A204.1 (cell line): Measurements from ENCODE around the gene ADD1.
"Not testable (repeated sequence)": the region's sequence is repeated elsewhere in the genome, so short reads cannot be mapped to it uniquely, and the experiment has no call there.

ENCODE experiments used
- FAIRE-seq: peaks from 2 replicates; lab custom pipeline; 2012; peaks lifted over from hg19 to GRCh38; lab: Jason Lieb, UNC

ADD1 gene

GRCh38 chr4:2936773-2937145 is 93.1 kb downstream of the ADD1 start:
- no peak for FAIRE-seq

GRCh38 chr4:2937146-2937857 is 93.7 kb downstream of the ADD1 start:
- FAIRE-seq, result no peak

- FAIRE-seq, result no peak
Measured at GRCh38 chr4:2937986-2938385, 94.3 kb downstream of the ADD1 start.

- not testable (repeated sequence) for FAIRE-seq
Measured at GRCh38 chr4:2938411-2938810, 94.8 kb downstream of the ADD1 start.

GRCh38 chr4:2938906-2939305 is 95.3 kb downstream of the ADD1 start:
- no peak for FAIRE-seq

GRCh38 chr4:2939383-2940243 is 96.0 kb downstream of the ADD1 start:
- no peak for FAIRE-seq

GRCh38 chr4:2940267-2941137 is 96.9 kb downstream of the ADD1 start:
- FAIRE-seq, result no peak

GRCh38 chr4:2941138-2942036 is 97.7 kb downstream of the ADD1 start:
- FAIRE-seq, result no peak

GRCh38 chr4:2942037-2942531 is 98.4 kb downstream of the ADD1 start:
- no peak for FAIRE-seq

GRCh38 chr4:2942532-2943363 is 99.1 kb downstream of the ADD1 start:
- FAIRE-seq, result no peak

- FAIRE-seq, result no peak
Measured at GRCh38 chr4:2943364-2944090, 99.9 kb downstream of the ADD1 start.

GRCh38 chr4:2944091-2944482 is 100.4 kb downstream of the ADD1 start:
- no peak for FAIRE-seq

GRCh38 chr4:2944586-2945526 is 101.2 kb downstream of the ADD1 start:
- FAIRE-seq, result no peak

- not testable (repeated sequence) for FAIRE-seq
Measured at GRCh38 chr4:2945619-2946604, 102.3 kb downstream of the ADD1 start.

- FAIRE-seq, result no peak
Measured at GRCh38 chr4:2946812-2947600, 103.4 kb downstream of the ADD1 start.

GRCh38 chr4:2947926-2948325 is 104.3 kb downstream of the ADD1 start:
- FAIRE-seq, result no peak
